ENCODE measurements around the gene KATNIP. TPM values are rescaled to one million over a fixed set of nuclear protein-coding genes. Genes with fewer than 3 reads are reported as not detected.
A peak's percentile ranks its signal among the peaks of the same experiment; 100 is the strongest.

KATNIP gene
- total and polyA plus RNA-seq, 9 of the 15 experiments (the other 6 are each of a cell fraction or from before 2014, with no cell fraction given), result 1.7 to 13.2 (median 8.0) TPM

DNA sequence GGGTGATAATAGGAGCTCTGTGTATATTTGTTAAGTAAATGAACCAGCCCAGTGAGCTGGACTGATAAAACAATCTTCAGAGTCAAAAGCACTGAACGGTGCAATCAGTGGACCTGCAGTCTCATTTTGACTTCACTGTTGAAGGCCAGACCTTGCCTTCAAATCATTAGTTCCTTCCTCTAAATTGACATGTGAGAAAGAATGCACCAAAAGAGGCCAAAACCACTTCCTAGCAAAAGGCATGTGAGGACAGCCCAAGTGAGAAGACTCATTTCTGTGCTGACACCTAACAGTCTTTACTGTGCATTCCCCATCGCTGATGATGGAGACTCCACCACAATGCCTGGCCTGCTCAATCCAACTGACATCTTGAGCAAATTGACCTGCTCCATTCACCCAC, 10.8 kb upstream of the KATNIP start (continued):
- TF ChIP-seq MAZ (CRISPR knock-in tag; conservative IDR thresholded peaks at IDR 0.05 in 1 of 2, IDR thresholded peaks at IDR 0.05 in 1 of 2) (no peak), EGR1 (conservative IDR thresholded peaks at IDR 0.05) (no peak), E2F1 (CRISPR knock-in tag; IDR thresholded peaks at IDR 0.05) (no peak), BMI1 (IDR thresholded peaks at IDR 0.05; ENCODE audit: low read length) (no peak), ZNF589 (CRISPR knock-in tag; IDR thresholded peaks at IDR 0.05; ENCODE audit: low read depth) (no peak), CXXC5 (CRISPR knock-in tag; IDR thresholded peaks at IDR 0.05) (no peak), FIP1L1 (IDR thresholded peaks at IDR 0.05; ENCODE audit: low read depth, low read length, poor library complexity, severe bottlenecking) (no peak), ZNF217 (CRISPR knock-in tag; IDR thresholded peaks at IDR 0.05) (no peak), MTF1 (CRISPR knock-in tag; IDR thresholded peaks at IDR 0.05; ENCODE audit: borderline replicate concordance) (no peak), SMAD2 (IDR thresholded peaks at IDR 0.05; ENCODE audit: low read depth, low read length) (no peak), SRSF3 (IDR thresholded peaks at IDR 0.05; ENCODE audit: insufficient read depth, low read length) (no peak), CHD2 (IDR thresholded peaks at IDR 0.05; ENCODE audit: low read depth, low read length) (no peak), ZNF354B (CRISPR knock-in tag; IDR thresholded peaks at IDR 0.05) (no peak), SP1 (CRISPR knock-in tag; IDR thresholded peaks at IDR 0.05) (no peak), WHSC1 (IDR thresholded peaks at IDR 0.05; ENCODE audit: low read length) (no peak), STAT5B (CRISPR knock-in tag; IDR thresholded peaks at IDR 0.05) (no peak), ZNF24 (IDR thresholded peaks at IDR 0.05) (peak; percentile 75; the same call in 1 of the 2 replicates), SIX5 (IDR thresholded peaks at IDR 0.05; ENCODE audit: borderline replicate concordance in 1 of 2, insufficient read depth in 1 of 2, low read depth in 1 of 2, low read length in 2 of 2) (no peak), THRA (IDR thresholded peaks at IDR 0.05) (no peak), ELF2 (CRISPR knock-in tag; IDR thresholded peaks at IDR 0.05) (no peak)

All from K562 (cell line).